ENCODE data around the gene SESN3.

DNA sequence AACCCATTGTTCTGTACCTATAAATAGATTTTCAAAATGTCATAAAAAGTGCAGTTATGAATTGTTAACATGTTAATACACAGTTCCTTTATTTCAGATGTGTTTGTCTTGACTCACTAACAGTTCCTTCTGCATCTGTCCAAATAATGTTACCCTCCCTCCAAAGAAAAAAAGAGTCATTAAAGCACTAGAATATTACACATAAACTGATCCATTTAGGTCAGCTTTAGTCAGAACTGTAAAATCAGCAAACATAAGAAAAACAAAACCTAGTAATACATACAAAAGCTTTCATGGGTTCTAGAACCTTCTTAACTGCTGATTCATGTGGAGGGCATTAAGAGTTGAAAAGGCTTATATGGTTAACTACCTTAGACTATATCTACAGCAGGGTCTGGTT lies 65.4 kb downstream of the SESN3 start:
- no peak for TF ChIP-seq POLR2A (IDR thresholded peaks at IDR 0.05)
- TF ChIP-seq, protein P1, sequence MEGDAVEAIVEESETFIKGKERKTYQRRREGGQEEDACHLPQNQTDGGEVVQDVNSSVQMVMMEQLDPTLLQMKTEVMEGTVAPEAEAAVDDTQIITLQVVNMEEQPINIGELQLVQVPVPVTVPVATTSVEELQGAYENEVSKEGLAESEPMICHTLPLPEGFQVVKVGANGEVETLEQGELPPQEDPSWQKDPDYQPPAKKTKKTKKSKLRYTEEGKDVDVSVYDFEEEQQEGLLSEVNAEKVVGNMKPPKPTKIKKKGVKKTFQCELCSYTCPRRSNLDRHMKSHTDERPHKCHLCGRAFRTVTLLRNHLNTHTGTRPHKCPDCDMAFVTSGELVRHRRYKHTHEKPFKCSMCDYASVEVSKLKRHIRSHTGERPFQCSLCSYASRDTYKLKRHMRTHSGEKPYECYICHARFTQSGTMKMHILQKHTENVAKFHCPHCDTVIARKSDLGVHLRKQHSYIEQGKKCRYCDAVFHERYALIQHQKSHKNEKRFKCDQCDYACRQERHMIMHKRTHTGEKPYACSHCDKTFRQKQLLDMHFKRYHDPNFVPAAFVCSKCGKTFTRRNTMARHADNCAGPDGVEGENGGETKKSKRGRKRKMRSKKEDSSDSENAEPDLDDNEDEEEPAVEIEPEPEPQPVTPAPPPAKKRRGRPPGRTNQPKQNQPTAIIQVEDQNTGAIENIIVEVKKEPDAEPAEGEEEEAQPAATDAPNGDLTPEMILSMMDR (IDR thresholded peaks at IDR 0.05), result no peak
- no peak for TF ChIP-seq EP300 (IDR thresholded peaks at IDR 0.05)
